ENCODE results near the gene SMKR1. TPM values are rescaled to one million over a fixed set of nuclear protein-coding genes. Genes with fewer than 3 reads are reported as not detected.

Gene SMKR1
- total RNA-seq, 1 donor from 2014 or later: not detected

GRCh38 chr7:129556607-129557133, 54.3 kb downstream of the SMKR1 start:
- intact Hi-C loops (cut with DNase I): no loop called here
- DNase-seq (no peak), ATAC-seq (ENCODE audit: poor library complexity) (no peak)

GRCh38 chr7:129557686-129558481, 55.6 kb downstream of the SMKR1 start:
- no peak for ATAC-seq (ENCODE audit: poor library complexity)
- intact Hi-C loops (cut with DNase I): no loop called here

GRCh38 chr7:129559564-129559963, 57.2 kb downstream of the SMKR1 start:
- ATAC-seq (ENCODE audit: poor library complexity) (no peak), DNase-seq (no peak)
- intact Hi-C loops (cut with DNase I): no loop called here

More at GRCh38 chr7:129557686-129558481, 55.6 kb downstream of the SMKR1 start:
- DNase-seq: no peak

- DNase-seq (no peak), ATAC-seq (ENCODE audit: poor library complexity) (no peak)
- intact Hi-C loops (cut with DNase I): no loop called here
Observed at GRCh38 chr7:129560831-129561230, 58.5 kb downstream of the SMKR1 start.

GRCh38 chr7:129561677-129562359, 59.5 kb downstream of the SMKR1 start:
- intact Hi-C loops (cut with DNase I): no loop called here
- DNase-seq: no peak
- ATAC-seq (ENCODE audit: poor library complexity): no peak

Other genes with a start within 250 kb of the SMKR1 start
- 16.2 TPM for gene STRIP2, start 68.1 kb upstream of the SMKR1 start, total RNA-seq
- 9.0 TPM for gene NRF1, start 109.2 kb downstream of the SMKR1 start, total RNA-seq